ENCODE measurements around the gene SAMD11.
A peak's percentile ranks its signal among the peaks of the same experiment; 100 is the strongest.

DNA sequence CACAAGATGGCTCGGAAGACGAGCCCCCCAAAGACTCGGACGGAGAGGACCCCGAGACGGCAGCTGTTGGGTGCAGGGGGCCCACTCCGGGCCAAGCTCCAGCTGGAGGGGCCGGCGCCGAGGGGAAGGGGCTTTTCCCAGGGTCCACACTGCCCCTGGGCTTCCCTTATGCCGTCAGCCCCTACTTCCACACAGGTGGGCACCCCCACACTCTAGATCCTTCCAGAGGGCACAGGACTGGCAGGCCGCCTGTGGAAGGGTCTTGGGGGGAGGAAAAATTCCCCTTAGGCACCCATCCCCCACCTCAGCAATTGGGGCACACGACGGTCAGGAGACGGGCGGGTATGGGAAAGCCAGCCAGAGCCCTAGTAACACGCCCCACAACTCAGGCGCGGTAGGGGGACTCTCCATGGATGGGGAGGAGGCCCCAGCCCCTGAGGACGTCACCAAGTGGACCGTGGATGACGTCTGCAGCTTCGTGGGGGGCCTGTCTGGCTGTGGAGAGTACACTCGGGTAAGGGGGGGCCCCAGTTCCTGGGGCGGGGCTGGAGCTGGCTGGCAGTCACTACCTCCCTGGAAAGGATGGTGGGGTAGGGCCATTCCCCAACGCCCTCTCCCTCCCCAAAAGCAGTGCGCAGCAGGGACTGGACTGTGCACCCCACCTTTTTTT is 19.3 kb downstream of the SAMD11 start:
- TF ChIP-seq POLR2AphosphoS5 (IDR thresholded peaks at IDR 0.05; ENCODE audit: low read depth, low read length) (peak; percentile 39), POLR2A (IDR thresholded peaks at IDR 0.05; ENCODE audit: low read depth, low read length) (peak; percentile 27; the same call in 1 of the 2 replicates)
